ENCODE measurements around the gene KBTBD12.

The KBTBD12 gene

DNA sequence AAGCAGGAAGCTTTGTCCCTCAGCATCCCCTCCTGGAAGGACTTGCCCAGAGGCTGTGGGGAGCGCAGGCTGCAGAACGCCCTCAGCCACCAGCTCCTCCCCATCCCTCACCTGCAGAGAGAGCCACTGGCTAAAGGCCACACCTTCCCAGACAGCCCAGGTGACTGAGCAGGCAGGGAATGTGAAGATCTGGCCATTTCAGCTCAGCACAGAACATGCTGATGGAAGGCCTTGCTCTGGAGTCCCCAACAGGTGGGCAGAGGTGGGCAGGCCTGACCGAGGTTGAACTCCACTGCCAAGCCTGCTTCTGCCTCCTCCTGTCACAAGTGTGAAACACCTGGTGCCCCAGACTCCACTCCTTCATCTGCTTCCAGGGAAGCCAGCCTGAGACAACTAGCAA, 86.5 kb downstream of the KBTBD12 start:
- intact Hi-C loops (cut with DNase I; ENCODE audit: low total_unique reads): no loop called here
- DNase-seq: no peak
- H3K36me3 ChIP-seq: no peaks in the 10 kb centered on the region
- H3K27ac ChIP-seq: no peak overlapping the region
- H3K4me1 ChIP-seq: peaks cover 0 to 10% (median 7%) of the 10 kb centered on the region in 4 donors
- no peak for TF ChIP-seq CTCF (IDR thresholded peaks at IDR 0.05)
- no peaks in the 10 kb centered on the region for H3K9me3 ChIP-seq
- no peaks in the 10 kb centered on the region for H3K27me3 ChIP-seq
- no peak overlapping the region for H3K4me3 ChIP-seq

- H3K27me3 ChIP-seq: no peaks in the 10 kb centered on the region
- no peak for DNase-seq
- H3K4me3 ChIP-seq: no peak overlapping the region
- TF ChIP-seq CTCF (IDR thresholded peaks at IDR 0.05): no peak
- H3K27ac ChIP-seq: no peak overlapping the region
- H3K4me1 ChIP-seq: peaks cover 0 to 17% (median 9%) of the 10 kb centered on the region in 4 donors
- H3K36me3 ChIP-seq: no peaks in the 10 kb centered on the region
- intact Hi-C loops (cut with DNase I; ENCODE audit: low total_unique reads): no loop called here
- H3K9me3 ChIP-seq: no peaks in the 10 kb centered on the region
Measured at GRCh38 chr3:128004661-128005060, 89.6 kb downstream of the KBTBD12 start.

- peak; percentile 55 to 92 for DNase-seq
Measured at GRCh38 chr3:128006061-128007032, 91.3 kb downstream of the KBTBD12 start.

DNA sequence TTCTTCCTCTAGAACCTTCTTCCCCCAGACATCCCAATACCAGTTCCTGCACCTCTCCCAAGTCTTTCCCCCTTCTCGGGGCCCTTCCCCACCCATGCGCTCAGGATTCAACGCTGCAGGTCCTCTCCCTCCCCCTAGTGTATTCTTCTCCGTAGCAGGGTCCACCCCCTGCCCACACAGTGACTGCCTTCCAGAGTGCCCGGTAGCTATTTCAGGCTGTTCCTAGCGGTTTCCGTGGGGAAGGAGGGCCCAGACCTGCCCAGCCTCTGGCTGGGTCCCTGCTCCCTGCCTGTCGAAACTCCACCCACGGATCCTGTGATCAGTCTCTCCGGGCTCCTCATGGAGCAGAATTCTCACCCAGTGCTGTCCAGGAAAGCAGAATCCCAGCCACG, 92.0 kb downstream of the KBTBD12 start:
- peak overlapping the region; percentile 78 to 90 for H3K27ac ChIP-seq
- intact Hi-C loops (cut with DNase I; ENCODE audit: low total_unique reads): no loop called here
- TF ChIP-seq CTCF (IDR thresholded peaks at IDR 0.05): peak in 1 of 2 experiments; percentile 12
- H3K9me3 ChIP-seq: no peaks in the 10 kb centered on the region
- H3K36me3 ChIP-seq: no peaks in the 10 kb centered on the region
- H3K4me1 ChIP-seq: peaks cover 0 to 17% (median 9%) of the 10 kb centered on the region in 4 donors
- peaks cover 0 to 9% of the 10 kb centered on the region in 2 donors for H3K27me3 ChIP-seq
- H3K4me3 ChIP-seq: peak overlapping the region; percentile 48 to 49
- DNase-seq: peak; percentile 39 to 90

More at GRCh38 chr3:128006061-128007032, 91.3 kb downstream of the KBTBD12 start:
- Histone ChIP-seq H3K27me3 (peaks cover 0 to 3% of the 10 kb centered on the region in 2 donors), H3K4me1 (peaks cover 0 to 17% (median 9%) of the 10 kb centered on the region in 4 donors), H3K27ac (peak overlapping the region; percentile 78 to 90), H3K9me3 (no peaks in the 10 kb centered on the region), H3K4me3 (peak overlapping the region; percentile 48 to 49), H3K36me3 (no peaks in the 10 kb centered on the region)
- TF ChIP-seq CTCF (IDR thresholded peaks at IDR 0.05): no peak
- intact Hi-C loops (cut with DNase I; ENCODE audit: low total_unique reads): no loop called here

DNA sequence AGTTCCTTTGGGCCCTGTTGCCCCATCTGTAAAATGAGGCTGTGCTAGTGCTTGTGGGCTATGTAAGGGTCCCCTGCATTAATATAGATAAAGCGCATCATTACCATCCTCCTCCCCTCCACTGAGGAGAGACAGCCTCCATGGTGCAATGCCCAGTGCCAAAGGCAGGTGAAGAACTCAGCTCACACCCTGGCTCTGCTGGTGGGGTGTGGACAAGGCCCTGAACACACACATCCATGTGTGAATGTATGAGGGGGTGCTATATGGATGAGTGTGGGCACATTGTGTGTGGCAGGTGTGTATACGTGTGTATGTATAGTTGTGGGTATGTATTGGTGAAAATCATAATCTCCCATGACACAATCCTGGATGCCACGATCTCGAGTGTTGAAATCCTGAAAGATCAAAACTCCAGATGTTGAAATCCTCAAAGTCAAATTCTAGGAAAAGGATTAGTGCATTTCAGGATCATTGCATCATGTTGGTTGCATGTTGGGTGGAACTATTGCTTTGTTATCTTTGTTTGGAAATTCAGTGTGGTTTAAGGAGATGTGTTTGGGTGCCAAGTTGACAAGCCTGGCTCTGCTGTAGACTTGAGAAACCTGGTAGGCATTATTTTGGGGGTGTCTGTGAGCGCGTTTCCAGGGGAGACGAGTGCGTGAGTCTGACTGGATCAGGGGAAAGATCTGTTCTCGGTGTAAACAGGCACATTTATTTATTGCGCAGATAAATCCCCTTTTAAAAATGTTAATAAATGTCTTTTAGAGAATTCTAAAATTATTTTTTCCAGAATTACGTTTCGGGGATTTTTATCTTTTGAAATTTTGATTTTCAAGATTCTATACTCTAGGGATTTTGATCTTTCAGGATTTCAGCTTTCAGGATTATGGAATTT, 95.2 kb downstream of the KBTBD12 start:
- H3K4me3 ChIP-seq: no peak overlapping the region
- no peak for DNase-seq

More for the DNA sequence above, 95.2 kb downstream of the KBTBD12 start:
- peaks cover 0 to 13% of the 10 kb centered on the region in 2 donors for H3K27me3 ChIP-seq
- H3K36me3 ChIP-seq: no peaks in the 10 kb centered on the region
- H3K27ac ChIP-seq: no peak overlapping the region
- peaks cover 0 to 17% (median 9%) of the 10 kb centered on the region in 4 donors for H3K4me1 ChIP-seq
- intact Hi-C loops (cut with DNase I; ENCODE audit: low total_unique reads): no loop called here
- TF ChIP-seq CTCF (IDR thresholded peaks at IDR 0.05): no peak
- H3K9me3 ChIP-seq: no peaks in the 10 kb centered on the region
